DMS153 (cell line): ENCODE results near the gene HSCB.
"Not testable (repeated sequence)": the region's sequence is repeated elsewhere in the genome, so short reads cannot be mapped to it uniquely, and the experiment has no call there.

ENCODE experiments used
- DNase-seq: peaks from one replicate; lab custom pipeline; 2025; lab: John Stamatoyannopoulos, UW

The HSCB gene

GRCh38 chr22:28741785-28742561 lies at the start of gene HSCB, which contains the start of gene CHEK2:
TSS of gene HSCB (plus strand) at chr22:28742039. CDS start at chr22:28742096, 57 bp downstream.
TSS of gene CHEK2 (minus strand) at chr22:28741820. CDS start at chr22:28734721, 7,099 bp downstream.
- peak; percentile 95 for DNase-seq

- not testable (repeated sequence) for DNase-seq
Measured at GRCh38 chr22:28693041-28693760, 48.6 kb upstream of the HSCB start.

- no peak for DNase-seq
Measured at GRCh38 chr22:28702891-28703290, 38.9 kb upstream of the HSCB start.

- DNase-seq, result no peak
Measured at GRCh38 chr22:28703436-28703835, 38.4 kb upstream of the HSCB start.

GRCh38 chr22:28706845-28707244 lies 35.0 kb upstream of the HSCB start:
- no peak for DNase-seq

- no peak for DNase-seq
Measured at GRCh38 chr22:28710107-28710506, 31.7 kb upstream of the HSCB start.

GRCh38 chr22:28710576-28711191 lies 31.2 kb upstream of the HSCB start:
- no peak for DNase-seq

DNA sequence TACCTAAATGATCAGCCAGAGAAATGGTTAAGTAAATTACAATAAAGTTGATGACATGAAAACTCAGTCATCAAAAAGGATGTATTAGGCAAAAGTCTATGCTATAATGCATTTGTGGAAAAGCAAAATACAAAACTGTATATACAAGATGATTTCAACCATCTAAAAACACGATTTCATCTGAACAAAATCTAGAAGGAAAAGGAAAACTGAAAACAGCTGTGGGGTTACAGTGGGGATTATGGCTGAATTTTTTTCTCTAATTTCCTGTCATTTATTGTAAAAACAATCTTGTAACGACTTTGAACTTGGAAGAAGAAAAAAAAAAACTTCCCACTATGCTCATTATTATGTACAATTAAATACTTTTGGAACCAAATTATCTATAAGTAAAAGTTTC lies 30.5 kb upstream of the HSCB start:
- no peak for DNase-seq

- no peak for DNase-seq
Measured at GRCh38 chr22:28711820-28712777, 29.7 kb upstream of the HSCB start.

DNA sequence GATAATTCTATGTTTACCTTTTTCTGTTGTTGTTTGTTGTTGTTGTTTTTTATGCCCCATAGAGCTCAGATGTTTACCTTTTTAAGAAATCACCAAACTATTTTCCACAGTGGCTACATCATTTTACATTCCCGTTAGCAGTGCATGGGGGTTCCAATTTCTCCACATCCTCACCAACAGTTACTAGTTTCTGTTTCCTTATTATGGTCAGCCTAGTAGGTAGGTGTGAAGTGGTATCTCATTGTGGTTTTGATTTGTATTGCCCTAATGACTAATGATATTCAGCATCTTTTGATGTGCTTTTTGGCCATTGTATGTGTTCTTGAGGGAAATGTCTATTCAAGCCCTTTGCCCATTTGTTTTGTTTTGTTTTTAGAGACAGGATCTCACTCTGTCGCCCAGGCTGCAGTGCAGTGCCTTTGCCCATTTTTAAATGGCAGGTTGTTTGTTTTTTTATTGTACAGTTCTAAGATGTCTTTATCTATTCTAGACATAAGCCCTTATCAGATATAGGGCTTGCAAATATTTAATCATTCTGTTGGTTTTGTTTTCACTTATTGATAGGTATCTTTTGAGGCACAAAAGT lies 27.7 kb upstream of the HSCB start:
- no peak for DNase-seq

- DNase-seq, result no peak
Measured at GRCh38 chr22:28715611-28716010, 26.2 kb upstream of the HSCB start.

DNA sequence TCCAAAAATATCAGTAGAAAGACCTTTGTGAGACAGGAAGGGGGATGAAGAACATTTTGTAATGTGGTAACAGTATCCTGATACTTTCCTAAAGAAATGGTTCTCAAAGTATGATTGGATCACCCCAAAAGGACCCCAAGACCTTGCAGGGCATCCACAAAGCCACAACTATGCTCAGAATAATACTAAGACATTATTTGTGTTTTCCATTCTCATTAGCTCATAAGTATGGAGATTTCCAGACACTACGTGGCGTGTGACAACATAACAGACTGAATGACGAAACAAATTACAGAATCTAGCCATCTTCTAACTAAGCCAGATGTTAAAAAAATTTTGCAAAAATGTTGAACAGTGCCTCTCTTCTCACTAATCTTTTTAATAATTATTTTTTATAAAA lies 25.2 kb upstream of the HSCB start:
- no peak for DNase-seq

GRCh38 chr22:28718044-28718443 lies 23.8 kb upstream of the HSCB start:
- no peak for DNase-seq

DNA sequence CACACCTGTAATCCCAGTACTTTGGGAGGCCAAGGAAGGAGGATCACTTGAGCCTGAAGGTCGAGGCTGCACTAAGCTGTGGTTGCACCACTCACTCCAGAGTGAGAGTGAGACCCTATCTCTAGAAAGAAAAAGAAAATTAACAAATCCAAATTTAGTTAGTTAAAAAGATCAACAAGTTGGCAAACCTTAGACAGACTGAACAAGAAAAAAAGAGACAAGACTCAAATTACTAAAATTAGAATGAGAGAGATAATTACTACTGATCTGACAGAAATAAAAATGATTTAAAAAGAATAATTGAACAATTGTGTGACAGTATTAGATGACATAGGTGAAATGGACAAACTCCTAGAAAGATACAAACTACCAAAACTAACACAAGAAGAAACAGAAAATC lies 13.8 kb upstream of the HSCB start:
- no peak for DNase-seq

GRCh38 chr22:28728621-28729313 lies 13.1 kb upstream of the HSCB start:
- no peak for DNase-seq

- DNase-seq, result no peak
Measured at GRCh38 chr22:28730179-28730578, 11.7 kb upstream of the HSCB start.

GRCh38 chr22:28734393-28734792 lies 7.4 kb upstream of the HSCB start:
- no peak for DNase-seq

GRCh38 chr22:28736301-28737155 lies 5.3 kb upstream of the HSCB start:
- no peak for DNase-seq

- DNase-seq, result no peak
Measured at GRCh38 chr22:28737701-28738100, 4.1 kb upstream of the HSCB start.

DNA sequence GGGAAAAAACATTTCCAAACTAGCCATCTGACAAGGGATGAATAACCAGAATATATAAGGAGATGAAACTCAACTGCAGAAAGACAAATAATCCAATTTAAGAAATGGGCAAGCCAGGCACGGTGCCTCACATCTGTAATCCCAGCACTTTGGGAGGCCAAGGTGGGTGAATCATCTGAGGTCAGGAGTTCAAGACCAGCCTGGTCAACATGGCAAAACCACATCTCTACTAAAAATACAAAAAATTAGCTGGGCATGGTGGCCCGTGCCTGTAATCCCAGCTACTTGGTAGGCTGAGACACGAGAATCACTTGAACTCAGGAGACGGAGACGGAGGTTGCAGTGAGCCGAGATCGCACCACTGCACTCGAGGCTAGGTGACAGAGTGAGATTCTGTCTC lies 3.0 kb upstream of the HSCB start:
- not testable (repeated sequence) for DNase-seq
